ELF-1 (cell line): ENCODE results near the gene ZNF385A.
"Not testable (repeated sequence)": the region's sequence is repeated elsewhere in the genome, so short reads cannot be mapped to it uniquely, and the experiment has no call there.

ENCODE experiments used
- DNase-seq: peaks from one replicate; pipeline ENCODE4 v3.0.0-alpha.2; 2016; ENCODE audit warnings: low read depth, low spot score

ZNF385A gene

DNA sequence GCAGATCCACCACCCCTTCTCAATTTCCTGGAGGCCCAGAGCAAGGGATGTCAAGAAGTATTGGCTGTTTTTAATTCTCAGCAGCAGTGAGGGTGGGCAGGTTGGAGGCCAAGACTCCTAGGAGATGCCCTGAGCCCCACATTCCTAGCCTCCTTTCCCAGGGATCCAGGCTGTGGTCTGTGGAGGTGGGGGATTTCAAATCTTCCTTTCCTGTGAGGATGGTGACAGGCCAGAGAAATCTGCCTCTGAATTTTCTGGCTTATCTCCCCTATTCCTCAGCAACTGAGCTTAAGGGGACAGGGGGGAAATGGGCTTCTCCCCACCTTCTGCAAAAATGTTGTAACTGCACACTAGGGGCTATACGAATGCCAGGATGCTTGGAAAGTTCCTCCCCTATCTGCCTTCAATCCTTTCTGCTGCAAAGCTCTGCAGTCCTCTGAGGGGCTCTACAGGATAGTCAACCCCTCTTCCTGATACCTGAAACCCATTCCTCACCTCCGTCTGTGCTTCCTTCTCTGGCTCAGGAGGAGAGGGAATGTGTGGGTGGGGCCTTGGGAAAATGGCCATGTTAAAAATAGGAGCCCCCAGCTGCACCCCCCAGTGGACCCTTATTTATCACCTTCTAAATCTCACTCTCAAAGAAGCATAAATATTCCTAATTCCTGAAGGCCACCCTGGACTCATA, 26.9 kb downstream of the ZNF385A start:
- no peak for DNase-seq

DNA sequence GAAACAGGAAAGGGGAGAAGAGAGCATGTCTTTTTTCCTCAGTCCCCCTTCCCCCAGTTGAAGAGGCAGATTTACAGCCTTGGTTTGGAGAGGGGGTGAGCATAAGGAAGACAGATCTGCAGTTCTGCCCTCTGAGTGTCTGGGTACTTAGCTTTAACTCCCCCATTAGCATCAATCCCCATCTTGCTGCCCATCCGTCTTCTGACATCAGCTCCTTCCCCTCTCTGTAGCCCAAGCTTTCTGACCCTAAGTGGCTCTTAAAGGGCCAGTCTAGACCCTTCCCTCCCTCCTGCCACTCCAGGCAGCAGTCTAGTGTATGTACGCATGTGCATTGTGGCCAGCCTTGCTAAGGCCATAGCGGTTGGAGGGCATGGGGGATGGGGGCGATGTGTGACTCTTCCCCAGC, 27.6 kb downstream of the ZNF385A start:
- DNase-seq: peak; percentile 54

DNA sequence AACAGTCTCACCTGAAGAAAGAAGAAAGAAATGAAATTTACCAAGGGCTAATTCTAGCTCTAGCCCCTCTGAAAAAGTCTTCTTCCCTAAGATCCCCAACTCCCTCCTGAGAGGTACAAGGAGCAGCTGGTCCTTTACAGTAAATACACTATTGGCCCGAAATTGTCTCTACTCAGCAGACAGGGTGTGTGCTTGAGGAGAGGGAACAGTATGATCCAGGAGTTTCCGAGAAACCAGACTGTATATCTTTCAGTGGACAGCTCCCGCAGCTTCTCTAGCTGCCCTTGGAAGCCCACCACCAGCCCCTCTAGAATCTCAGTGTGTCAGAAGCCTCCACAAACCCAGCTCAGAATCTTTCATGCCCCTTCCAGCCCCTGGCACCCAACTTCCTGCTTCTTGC, 28.3 kb downstream of the ZNF385A start:
- no peak for DNase-seq

DNA sequence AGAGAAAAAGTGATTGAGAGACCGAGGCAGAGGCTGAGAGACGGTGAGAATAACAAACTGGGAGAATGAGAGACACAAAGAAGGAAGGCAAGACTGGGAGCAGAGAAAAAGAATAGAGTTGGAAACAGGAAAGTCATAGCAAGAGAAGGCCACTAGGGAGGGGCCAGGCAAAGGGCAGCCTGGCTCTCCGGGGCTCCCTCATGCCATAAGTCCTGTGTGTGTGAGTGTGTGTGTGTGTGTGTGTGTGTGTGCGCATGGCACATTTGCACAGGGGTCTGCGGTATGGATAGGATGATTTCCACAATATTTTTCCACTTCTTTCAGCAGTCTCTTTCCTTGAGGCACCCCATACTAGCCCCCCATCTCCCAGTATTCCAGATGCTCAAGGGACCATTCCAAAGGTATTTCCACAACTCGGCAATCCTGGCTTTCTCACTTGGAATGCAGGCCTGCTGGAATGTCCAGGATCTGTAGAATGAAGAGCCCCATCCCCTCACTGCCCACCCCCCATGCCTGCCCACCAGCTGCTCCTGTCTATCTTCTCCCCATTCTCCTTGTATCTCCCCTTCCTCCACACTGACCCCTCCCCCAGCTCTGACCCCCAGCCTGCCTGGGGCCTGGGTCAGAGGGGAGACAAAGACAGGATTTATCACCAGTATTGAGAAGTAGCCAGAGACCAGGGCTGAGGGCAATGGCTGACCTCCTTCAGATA, 29.3 kb downstream of the ZNF385A start:
- peak; percentile 68 for DNase-seq

DNA sequence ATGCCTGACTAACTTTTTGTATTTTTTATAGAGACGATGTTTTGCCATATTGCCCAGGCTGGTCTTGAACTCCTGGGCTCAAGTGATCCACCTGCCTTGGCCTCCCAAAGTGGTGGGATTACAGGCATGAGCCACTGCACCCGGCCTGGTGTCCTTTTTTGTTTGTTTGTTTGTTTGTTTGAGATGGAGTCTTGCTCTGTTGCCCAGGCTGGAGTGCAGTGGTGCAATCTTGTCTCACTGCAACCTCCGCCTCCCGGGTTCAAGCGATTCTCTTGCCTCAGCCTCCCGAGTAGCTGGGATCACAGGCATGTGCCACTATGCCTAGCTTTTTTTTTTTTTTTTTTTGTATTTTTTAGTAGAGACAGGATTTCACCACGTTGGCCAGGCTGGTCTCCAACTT, 30.3 kb downstream of the ZNF385A start:
- not testable (repeated sequence) for DNase-seq

DNA sequence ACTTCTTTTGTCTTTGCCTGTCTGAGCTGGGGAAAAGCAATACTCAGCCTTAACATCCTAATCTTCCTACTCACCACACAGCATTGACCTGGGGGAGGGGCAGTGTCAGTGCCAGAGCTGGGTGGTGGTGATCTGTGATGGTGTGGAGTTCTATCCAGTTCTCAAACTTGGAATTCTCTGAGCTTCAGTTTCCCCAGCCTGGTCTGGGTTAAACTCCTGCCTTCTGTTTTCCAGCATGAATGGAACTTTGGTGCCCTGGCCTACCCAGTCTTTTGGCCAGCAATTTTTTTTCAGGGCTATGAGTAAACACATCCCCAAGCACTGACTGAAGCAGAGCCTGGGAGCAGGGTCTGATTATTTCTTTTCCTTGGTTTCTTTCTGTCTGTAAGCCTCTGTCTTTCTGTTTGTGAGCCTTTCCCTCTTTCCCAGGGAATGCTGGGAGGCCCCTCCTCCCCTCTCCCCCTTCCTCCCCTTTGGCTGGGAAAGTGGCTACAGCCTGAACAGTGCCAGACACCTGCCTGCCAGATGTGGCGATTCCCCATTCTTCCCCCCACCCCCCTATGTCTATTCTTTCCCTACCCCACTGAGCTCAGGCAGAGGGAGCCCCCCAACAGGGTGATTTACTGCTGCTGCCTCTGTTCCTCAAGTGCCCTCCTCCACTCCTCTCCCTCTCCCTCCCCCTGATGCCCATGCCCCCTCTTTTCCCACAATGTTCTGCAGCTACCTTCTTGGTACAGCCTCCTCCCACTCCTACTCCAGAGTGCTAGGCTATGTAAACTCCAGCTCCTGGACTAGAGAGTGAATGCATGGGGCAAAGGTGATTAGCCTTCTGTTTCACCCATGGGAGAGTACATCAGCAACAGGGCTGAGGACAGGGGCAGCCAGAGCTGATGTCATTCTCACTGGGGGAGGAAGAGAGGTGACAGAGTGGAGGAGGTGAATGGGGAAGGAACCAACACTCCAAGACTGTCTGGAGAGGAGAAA, 31.4 kb downstream of the ZNF385A start:
- DNase-seq: peak; percentile 27

DNA sequence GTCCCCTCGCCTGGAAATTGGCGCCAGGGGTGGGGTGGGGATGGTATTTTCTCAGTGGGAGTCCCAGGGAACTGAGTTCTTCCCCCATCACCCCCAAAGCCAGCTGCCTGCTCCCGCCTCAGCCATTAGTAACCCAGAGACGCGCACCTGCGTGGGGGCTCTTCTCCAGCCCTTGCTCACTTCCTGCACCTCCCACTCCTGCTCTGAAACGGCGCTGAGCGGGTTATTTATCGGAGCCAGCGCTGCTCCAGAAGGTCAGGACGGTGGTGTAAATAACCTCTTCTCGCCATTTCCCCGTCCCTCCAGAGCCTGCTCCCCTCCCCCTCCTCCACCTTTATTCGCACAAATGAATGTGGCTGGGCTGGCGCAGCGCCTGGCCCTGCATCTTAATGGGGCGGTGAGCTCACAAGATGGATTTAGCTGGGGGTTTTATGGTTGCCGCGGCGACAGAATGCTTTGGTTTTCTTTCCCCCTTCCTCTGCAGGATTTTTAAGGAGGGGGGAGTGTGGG, 32.5 kb downstream of the ZNF385A start:
- peak; percentile 80 for DNase-seq

DNA sequence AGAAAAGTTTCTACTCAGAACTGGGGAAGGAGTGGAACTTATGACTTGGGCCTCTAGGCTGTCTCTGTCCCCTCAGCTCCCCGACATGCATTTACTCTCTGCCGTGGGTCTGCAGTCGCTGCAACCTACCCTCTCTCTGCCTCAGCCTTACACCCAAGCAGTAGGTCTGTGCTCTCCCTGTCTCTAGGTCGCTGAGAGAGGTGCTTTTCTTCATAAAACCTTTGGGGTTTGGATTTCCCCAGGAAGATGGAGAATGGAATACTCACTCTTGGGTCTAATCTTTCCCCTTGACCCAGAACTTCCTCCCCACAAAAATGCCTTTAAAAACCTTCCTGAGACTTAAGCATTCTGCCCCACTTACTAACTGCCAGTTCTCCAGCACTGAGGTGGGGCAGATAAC, 33.2 kb downstream of the ZNF385A start:
- DNase-seq: no peak

DNA sequence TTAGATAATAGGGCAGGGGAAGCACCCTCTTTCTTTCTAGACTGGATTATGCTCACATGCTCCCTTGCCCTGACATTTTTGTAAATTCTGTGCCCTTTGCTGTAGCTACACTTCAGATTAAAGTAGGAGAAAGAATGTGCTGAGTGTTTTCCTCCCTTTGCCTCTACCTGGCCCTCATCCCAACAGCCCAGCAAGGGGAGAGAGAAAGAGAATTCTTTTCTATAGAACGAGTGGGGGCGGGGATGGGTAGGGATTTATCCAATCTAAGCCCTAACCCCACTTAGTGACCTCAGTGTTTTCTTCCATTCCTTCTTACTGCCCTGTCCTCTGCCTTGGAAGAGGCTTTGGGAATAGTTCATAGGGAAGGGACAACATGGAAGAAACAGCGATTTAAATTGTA, 33.8 kb downstream of the ZNF385A start:
- no peak for DNase-seq

DNA sequence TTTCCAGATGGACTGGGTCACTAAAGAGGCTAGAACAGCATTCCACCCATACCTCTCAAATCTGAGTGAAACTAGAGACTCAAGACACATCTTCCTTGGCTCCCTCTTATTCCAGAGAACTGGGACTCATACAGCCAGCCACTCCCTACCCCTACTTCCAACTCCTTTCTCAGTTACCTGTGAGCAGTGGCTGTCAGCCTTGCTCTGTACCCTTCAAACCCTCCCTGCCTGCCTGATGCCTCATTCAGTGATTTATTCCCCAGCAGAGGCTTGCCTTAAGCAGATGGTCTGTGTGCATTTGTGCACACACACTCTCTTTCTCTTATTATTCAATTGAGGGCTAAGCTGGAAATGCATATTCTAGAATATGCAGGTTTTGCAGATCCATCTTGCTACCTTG, 34.9 kb downstream of the ZNF385A start:
- DNase-seq: no peak

DNA sequence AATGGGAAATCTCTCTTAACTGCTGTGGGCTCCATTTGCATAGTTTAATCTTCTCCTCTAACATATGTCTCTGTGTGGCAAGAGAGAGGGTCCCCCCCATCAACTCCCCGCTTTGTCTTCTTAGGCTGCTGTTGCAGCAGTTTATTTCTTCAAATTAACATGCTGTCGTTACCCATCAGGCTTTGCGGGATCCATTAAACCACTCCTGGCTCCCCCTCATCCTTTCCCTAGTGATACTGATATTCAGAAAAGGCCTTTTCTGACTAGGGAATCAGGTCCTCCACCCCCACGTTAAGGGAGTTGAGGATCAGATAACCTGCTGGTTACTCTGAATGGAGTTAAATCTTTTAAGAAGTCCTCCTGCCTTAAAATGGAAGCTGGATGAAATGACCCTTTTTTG, 35.5 kb downstream of the ZNF385A start:
- no peak for DNase-seq

DNA sequence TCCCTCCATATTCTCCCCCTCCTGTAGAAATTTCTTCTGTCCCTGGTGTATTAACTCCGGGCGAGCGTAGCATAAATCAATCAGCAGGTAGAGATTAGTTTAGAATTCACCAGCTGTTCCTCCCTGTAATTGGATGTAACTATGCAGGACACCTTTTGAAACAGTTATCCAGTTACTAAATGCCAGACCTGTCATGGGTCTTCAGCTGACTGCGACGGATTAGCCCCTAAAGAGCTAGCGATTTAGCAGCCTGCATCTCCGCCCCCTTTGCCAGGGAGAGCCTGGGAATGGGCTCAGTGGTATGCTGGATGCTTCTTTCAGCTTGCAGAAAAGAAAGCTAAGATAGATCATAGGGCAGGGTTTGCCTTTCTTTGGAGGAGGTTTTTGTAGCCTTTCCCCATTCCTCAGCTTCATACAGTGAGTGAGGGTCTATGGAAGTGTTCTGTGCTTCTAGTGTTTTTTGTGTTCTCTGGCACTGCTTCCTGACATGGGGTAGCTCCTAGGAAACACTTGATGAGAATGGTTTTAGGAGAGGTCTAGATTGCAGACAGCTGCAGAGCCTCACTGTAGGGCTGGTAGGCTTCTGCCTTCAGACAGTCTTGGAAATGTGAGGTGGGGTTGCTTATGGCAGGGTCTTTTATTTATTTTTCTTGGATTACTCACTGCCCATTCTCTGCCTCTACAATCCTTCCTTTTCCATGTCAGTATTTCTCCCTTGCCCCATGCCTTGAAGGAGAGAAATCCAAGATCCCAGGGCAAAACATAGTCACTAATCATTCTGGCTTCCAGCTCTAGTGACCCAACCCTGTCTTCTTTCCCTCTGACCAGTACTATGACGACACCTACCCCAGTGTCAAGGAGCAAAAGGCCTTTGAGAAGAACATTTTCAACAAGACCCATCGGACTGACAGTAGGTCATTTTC, 42.9 kb downstream of the ZNF385A start:
- DNase-seq: no peak

DNA sequence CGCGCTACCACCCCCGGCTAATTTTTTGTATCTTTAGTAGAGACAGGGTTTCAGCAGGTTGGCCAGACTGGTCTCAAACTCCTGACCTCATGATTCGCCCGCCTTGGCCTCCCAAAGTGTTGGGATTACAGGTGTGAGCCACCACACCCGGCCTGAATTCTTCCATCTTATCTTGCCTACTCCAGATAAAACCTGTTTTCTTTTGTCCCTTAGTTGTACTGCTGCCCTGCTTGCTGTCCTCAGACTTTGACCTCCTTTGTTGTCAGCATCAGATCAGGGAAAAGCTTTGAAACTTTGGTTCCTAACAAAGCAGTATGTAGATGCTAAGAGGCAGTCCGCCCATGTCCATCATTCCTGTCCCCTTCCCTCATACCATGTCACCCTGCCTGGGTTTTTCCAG, 43.7 kb downstream of the ZNF385A start:
- no peak for DNase-seq

DNA sequence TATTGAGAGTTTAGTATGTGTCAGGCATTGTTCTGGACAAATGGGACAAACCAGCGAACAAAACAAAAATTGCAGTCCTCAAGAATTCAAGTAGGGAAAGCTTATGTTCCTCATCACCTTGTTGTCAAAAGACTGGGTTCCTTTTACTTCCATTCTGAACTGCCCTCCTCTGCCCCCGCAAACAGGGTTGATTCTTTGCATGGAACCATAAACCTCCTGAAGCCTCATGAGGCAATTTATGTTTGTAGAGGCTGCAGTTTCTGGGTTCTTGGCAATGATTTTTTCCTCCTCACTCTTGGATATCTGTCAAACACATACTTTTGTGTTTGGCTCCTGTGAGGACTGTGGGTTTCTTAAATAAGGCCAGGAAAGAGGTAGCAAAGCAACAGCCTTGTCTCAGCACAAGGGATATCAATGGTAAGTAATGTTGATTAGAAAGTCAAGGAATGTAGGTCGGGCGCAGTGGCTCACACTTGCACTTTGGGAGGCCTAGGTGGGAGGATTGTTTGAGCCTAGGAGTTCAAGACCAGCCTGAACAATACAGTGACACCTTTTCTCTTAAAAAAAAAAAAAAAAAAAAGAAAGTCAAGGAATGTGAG, 45.7 kb downstream of the ZNF385A start:
- DNase-seq: no peak

DNA sequence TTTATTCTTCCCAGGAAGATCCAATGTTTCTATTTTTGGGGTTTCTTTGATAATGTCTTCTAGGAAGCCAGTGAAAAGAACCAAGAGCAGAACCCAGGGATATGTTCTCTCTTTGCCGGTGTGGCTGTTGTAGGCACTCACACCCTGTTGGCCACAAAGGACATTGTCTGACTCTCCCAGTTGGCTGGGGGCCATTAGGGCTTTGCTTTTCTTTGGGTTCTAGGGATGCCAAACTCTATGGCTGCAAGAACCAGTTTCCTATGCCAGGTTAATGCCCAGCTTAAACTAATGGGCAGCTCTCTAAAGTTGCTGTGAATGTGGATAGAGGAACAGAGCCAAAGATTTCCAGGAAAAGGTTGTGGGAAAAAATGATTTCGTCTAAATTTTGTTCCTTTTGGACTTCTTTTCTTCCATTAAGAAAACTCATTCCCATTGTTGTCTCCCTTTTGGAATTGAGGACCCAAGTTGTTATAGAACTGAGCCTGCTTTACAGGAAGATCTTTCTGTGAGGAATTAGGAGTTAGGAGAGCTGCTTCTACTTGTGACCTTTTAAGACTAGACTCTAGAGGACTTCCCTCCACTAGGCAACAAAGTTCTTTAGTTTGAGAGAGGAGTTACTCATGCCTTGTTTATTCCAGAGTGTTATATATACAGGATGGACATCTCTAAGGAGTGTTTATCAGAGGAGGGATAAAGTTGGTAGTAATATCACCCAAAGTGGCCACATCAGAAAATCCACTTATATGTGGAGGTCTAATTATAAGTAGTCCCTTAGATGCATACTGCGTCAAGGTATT, 46.5 kb downstream of the ZNF385A start:
- DNase-seq: no peak

DNA sequence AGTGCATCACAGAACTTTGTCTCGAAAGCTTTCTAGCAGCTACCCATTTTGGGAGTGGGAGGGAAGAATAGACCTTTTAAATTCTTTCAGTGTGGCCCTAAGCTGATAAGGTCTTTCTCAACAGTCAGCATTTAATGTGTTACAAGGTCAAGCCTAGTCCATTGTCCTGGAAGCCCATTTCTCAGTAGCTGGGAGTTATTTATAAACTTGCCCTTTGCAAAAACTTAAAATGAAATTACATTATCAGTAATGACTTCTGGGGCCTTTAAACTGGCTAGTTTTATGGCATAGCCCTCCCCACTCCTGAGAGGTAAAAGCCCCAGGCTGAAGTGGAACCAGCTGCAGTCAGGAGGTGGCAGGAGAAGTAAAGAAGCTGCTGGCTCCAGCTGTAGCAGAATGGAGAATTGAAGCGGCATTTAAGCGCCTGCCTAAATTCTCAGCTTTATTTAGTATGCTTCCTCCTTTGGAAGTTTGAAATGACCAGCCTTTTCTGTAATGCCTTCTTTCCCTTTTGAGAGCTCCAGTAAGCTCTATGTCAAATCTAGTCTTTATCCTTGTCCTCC, 47.2 kb downstream of the ZNF385A start:
- no peak for DNase-seq

DNA sequence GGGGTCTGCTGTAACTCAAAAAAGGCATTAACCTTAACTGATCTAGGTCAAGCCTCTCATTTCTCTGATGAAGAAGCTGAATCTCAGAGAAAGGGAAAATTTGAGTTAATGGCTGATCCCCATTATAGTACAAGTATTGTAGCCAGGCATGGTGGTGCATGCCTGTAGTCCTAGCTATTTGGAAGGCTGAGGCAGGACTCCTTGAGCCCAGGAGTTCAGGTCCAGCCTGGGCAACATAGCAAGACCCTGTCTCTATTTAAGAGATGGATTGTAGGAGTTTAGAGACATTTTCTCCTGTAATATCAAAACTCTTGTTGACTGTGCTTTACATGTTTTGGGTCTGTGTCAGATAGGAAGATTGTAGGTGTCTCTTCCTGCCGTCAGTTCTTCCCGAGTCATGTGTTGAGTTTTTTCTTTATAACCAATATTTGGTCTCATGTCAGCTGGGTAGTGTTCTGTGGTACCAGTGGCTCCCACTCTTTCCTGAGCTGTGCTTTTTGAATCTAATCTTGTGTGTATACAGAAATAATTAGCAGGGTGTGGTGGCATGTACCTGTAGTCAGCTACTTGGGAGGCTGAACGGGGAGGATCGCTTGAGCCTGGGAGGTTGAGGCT, 51.0 kb downstream of the ZNF385A start:
- no peak for DNase-seq

DNA sequence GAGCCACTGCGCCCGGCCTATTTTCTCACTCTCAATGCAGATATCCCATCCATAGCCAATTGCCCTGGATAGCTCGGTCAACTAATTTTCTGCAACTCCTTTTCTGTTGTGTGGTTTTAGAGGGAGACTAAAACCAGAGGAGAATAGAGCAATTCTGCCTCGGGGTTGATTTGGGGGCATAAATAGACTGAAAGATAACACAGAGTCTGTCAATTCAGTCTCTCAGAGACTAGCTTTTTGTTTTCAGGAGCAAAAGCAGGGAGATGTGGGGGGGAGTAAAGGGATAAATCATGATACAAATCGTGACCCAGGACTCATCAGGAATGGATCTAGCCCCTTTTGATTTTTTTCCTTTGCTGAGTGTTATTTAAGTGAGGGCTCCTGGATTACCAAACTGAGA, 53.1 kb downstream of the ZNF385A start:
- no peak for DNase-seq

DNA sequence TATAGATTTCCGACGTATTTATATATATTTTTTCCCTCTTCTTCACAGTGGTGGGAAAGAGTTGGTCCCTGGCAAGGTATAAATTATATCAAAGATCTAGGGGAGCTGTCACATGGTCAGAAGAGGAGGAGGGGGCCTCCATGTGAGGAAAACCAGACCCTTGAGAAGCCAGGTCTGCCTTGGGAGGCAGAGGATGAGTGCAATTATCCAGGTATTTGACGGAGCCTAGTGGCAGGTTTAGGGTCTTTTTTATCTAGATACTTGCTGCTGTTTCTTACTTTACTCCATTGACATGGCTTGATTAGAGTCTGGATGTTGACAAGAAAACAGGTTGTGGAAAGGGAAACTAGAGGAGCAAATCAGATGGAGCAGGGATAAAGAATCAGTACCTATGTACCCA, 54.1 kb downstream of the ZNF385A start:
- DNase-seq: peak; percentile 55
